IPS-18c (cell line): ENCODE results near the gene CFAP74.

ENCODE experiments used
- H3K4me3 ChIP-seq: 2 replicates; pipeline ENCODE4 v1.7.0; 2013; ENCODE audit warnings: low read depth, mild to moderate bottlenecking, low read length, moderate library complexity; ENCODE audit not compliant: insufficient read depth
- H3K9me3 ChIP-seq: one replicate; pipeline ENCODE4 v1.6.1; 2013; ENCODE audit warnings: mild to moderate bottlenecking, low read length, moderate library complexity; ENCODE audit not compliant: control insufficient read depth, insufficient read depth

The CFAP74 gene

DNA sequence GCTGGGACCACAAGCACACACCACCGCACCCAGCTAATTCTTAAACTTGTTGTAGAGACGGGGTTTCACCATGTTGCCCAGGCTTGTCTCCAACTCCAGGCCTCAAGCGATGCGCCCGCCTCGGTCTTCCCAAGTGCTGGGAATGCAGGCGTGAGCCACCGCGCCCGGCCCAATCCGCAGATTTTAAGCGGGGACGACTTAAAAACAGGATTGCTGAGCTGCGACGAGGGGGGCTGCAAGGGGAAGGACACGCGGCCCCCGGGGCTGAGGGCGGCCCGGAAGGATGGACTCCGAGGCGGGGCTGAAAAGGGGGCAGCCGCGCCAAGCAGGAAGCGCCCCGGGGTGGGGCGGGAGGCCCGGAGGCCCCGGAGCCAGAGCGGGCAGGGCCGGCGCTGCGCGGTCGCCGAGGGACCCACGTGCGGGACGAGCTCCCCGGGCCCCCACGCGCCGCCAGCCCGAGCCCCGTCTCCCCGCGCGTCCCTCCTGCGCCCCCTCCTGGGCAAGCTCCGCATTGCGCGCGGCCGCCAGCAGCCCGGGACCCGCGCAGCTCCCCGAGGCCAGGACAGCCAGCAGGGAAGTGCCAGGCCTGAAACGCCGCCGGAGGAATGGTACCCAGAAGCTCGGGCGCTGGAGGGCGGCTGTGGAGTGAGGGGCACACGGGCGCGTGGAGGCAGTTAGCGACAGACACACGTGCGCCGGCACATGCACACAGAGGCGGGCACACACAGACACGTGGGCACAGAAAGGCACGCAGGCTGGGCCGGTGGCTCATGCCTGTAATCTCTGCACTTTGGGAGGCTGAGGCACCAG, 41.1 kb upstream of the CFAP74 start:
- Histone ChIP-seq H3K9me3 (peaks cover 2% of the 10 kb centered on the region), H3K4me3 (peak overlapping the region; percentile 20; the same call in 1 of the 2 replicates)

DNA sequence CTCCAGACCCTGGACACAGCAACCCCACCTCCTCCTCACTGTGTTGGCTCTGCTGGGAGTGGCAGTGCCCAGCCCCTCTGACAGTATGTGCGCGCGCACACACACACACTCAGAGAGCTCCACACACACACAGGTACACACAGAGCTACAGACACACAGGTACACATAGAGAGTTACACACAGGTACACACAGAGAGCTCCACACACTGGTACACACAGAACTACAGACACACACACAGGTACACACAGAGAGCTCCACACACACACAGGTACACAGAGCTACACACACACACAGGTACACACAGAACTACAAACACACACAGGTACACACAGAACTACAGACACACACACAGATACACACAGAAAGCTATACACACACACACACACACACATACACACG, 40.3 kb upstream of the CFAP74 start:
- Histone ChIP-seq H3K4me3 (no peak overlapping the region), H3K9me3 (peaks cover 2% of the 10 kb centered on the region)

GRCh38 chr1:2042830-2043773, 39.5 kb upstream of the CFAP74 start:
- Histone ChIP-seq H3K4me3 (no peak overlapping the region), H3K9me3 (peaks cover 2% of the 10 kb centered on the region)

GRCh38 chr1:2041887-2042286, 38.3 kb upstream of the CFAP74 start:
- Histone ChIP-seq H3K4me3 (no peak overlapping the region), H3K9me3 (peaks cover 2% of the 10 kb centered on the region)

DNA sequence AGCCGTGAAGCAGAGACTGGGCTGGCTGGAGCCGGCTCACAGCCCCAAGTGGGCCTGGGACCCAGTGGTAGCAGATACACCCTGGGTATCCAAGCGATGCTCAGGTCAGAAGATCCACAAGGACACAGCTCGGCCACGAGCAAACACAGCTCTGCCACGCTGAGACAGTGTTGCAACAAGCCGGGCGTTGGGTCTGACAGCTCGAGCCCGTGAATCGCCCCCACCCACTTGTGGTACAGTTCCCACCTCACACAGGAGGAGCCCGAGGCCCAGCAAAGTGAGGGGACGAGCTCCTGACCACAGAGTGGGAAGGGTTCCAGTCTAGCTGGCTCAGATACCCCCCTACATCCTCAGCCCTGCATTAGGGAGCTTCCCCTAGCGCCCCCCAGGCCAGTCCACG, 37.7 kb upstream of the CFAP74 start:
- peaks cover 2% of the 10 kb centered on the region for H3K9me3 ChIP-seq
- H3K4me3 ChIP-seq = no peak overlapping the region

- Histone ChIP-seq H3K4me3 (no peak overlapping the region), H3K9me3 (no peaks in the 10 kb centered on the region)
Observed at GRCh38 chr1:2039251-2039650, 35.7 kb upstream of the CFAP74 start.

DNA sequence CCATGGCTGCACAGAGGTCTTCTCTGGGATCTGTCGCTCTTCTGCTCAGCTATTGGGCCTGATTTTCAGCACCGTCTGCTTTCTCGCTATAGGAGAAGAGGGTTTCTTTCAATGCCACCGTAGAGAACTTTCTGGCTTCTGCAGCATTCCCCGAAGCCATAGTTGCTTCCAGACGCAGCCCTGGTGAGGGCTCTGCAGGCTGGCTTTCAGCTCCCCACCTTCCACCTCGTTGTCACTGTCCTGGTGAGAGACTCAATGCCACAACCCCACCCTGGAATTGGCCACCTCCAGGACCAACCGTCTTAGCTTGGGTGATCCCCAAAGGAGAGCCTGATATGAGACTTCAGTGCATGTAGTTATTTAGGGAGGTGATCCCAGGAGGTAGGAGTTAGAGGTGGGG, 34.6 kb upstream of the CFAP74 start:
- Histone ChIP-seq H3K9me3 (no peaks in the 10 kb centered on the region), H3K4me3 (no peak overlapping the region)

- H3K4me3 ChIP-seq = no peak overlapping the region
- no peaks in the 10 kb centered on the region for H3K9me3 ChIP-seq
Observed at GRCh38 chr1:2037314-2037979, 33.9 kb upstream of the CFAP74 start.

DNA sequence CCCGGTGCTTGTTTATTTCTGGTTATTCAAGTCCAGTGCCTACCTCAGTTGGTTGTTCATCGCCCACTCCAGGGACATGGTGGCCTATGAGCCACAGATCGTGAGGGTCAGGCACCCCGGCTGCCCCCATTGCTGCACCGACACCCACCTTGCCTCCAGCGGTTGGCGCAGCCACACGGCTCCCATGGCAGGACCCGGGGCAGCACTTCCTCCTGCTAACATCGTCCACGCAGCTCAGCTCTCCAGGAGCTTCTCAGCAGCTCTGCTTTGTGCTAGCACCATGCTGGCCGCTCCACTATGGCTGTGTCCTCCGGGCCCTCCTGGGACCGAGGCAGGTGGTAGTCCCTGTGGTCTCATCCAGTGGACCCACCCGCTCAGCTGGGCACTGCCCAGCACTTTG, 32.7 kb upstream of the CFAP74 start:
- no peaks in the 10 kb centered on the region for H3K9me3 ChIP-seq
- H3K4me3 ChIP-seq = no peak overlapping the region

GRCh38 chr1:2033165-2033564, 29.6 kb upstream of the CFAP74 start:
- no peaks in the 10 kb centered on the region for H3K9me3 ChIP-seq
- no peak overlapping the region for H3K4me3 ChIP-seq

DNA sequence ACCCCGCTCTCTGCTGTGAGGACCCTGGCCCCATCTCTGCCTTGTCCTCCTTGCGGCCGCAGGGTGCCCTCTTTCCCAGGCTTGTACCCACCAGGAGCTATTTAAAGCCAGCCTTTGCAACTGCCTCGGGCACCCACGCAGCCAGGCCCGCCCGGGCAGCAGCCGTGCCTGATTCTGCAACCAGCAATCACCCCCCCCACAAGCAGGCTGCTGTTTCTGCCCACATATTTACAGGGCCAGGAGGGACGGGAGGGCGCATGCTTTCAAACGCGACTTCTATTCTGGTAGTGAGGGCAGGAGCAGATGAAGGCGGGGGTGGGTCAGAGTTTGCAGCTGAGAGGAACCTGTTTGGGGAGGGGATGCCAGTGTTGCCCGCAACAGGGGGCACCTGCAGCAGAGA, 29.2 kb upstream of the CFAP74 start:
- H3K9me3 ChIP-seq = no peaks in the 10 kb centered on the region
- H3K4me3 ChIP-seq = no peak overlapping the region

DNA sequence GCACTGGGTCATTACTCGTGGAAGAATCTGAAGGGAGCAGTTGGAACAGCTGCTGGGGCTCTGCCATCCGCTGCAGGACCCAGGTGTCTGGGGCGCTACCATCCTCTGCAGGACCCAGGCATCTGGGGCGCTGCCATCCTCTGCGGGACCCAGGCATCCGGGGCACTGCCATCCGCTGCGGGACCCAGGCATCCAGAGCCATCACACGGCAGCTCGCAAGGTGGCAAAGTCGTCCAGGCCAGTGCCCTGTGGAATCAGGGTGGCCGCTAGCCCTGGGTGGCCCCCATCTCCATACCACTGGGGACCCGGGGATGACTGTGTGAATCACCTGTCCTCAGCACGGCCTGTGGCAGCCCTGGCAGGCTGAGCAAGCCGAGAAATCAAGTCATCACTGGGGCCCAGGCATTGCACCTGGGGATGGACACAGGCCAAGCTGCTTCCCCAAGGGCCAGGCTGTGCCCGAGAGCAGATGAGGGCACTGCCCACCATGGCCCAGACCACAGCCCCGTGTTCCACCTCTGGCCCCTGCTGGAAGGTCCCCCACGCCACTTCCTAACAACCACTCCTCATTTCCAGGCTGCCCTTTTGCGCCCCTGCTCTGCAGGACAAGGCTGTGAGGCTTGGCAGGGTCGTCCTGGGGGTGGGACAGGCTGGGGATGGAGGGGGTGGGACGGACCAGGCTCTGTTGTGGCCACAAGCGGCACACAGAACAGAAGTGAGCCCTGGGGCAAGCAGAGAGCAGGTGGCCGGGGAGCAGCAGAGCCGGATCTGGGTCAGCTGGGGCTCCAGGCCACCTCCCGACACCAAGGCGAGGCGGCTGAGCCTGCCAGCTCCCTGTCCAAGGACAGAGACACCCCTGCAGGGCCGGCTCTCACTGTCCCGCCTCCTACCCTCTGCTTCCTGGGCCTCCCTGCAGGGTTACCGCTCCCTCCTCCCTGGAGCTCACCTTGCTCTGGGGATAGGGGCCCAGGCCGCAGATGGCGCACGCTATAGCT, 28.3 kb upstream of the CFAP74 start:
- Histone ChIP-seq H3K4me3 (no peak overlapping the region), H3K9me3 (no peaks in the 10 kb centered on the region)

DNA sequence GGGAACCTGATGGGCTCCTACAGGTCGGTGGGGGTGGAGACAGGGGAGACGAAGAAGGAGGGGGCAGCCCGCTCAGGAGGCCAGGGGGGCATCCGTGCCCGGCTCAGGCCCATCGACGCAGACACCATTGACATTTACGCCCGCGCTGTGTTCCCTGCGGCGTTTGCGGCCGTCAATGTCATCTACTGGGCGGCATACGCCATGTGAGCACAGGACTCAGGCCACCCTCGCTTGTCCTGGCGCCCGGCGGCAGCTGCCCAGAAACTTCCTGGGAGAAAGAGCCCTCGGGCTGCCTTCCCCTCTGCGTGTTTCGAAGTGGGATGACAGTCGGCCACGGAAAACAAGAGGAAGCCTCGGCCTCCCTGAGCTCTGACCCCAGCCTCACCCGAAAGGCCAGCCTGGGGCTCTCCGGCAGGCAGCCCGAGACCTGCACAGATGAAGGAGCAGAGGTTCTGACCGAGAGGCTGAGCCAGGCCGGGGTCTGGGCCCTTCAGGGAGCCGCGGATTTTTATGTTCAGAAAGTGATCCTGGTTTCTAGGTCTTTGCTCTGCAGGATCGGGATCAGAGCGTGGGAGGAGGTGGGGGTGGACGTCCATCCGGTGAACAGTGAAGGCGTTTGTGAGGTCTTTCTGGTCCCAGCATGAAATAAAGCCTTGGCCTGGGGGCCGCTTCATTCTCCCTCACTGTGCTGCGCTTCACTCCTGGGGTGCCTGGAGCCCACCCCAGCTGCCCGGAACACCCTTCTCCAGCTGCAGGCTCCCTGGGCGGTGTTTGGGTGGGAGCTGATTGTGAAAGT, 26.7 kb upstream of the CFAP74 start:
- Histone ChIP-seq H3K4me3 (no peak overlapping the region), H3K9me3 (no peaks in the 10 kb centered on the region)

GRCh38 chr1:2029561-2029960, 26.0 kb upstream of the CFAP74 start:
- H3K9me3 ChIP-seq = no peaks in the 10 kb centered on the region
- H3K4me3 ChIP-seq = no peak overlapping the region

- Histone ChIP-seq H3K9me3 (no peaks in the 10 kb centered on the region), H3K4me3 (no peak overlapping the region)
Observed at GRCh38 chr1:2028870-2029560, 25.4 kb upstream of the CFAP74 start.
